ENCODE data around the gene ATG2A. TPM values are rescaled to one million over a fixed set of nuclear protein-coding genes. Genes with fewer than 3 reads are reported as not detected.

The ATG2A gene
- total RNA-seq, 1 donor from 2014 or later, result 21.4 TPM

- DNase-seq (ENCODE audit: low read depth) (no peak), FAIRE-seq (no peak)
- no peaks in the 10 kb centered on the region for H4K20me1 ChIP-seq (ENCODE audit: insufficient read depth, low read length)
- H3K4me1 ChIP-seq (ENCODE audit: insufficient read depth, low read length), result peaks cover 9% of the 10 kb centered on the region
- H3K4me1 Mint-ChIP-seq (ENCODE audit: low read depth, unreplicated experiment), result peaks cover 6% of the 10 kb centered on the region
- no peaks in the 10 kb centered on the region for H3K9me3 Mint-ChIP-seq (ENCODE audit: unreplicated experiment)
- H3K9me3 ChIP-seq (ENCODE audit: insufficient read depth, low read depth, low read length), result no peaks in the 10 kb centered on the region
- TF ChIP-seq EZH2 (IDR thresholded peaks at IDR 0.05; ENCODE audit: insufficient read depth, low read length) (no peak), CTCF (IDR thresholded peaks at IDR 0.05; ENCODE audit: insufficient read depth, low read depth, low read length) (no peak)
- H3K36me3 Mint-ChIP-seq (ENCODE audit: low read depth, unreplicated experiment), result peaks cover 15% of the 10 kb centered on the region
- no peaks in the 10 kb centered on the region for H3K27me3 Mint-ChIP-seq (ENCODE audit: low read depth, unreplicated experiment)
- no peak overlapping the region for H3K27ac ChIP-seq (ENCODE audit: low read depth, low read length)
- no peak overlapping the region for H3K4me3 Mint-ChIP-seq (ENCODE audit: unreplicated experiment)
- H2AFZ ChIP-seq (ENCODE audit: low read depth, low read length), result no peak overlapping the region
- no peaks in the 10 kb centered on the region for H3K27me3 ChIP-seq (ENCODE audit: insufficient read depth, low read length)
- H3K4me2 ChIP-seq (ENCODE audit: low read length), result no peak overlapping the region
- no peak overlapping the region for H3K27ac Mint-ChIP-seq (ENCODE audit: unreplicated experiment)
- H3K36me3 ChIP-seq (ENCODE audit: insufficient read depth, low read length), result peaks cover 2% of the 10 kb centered on the region
- H3K9ac ChIP-seq (ENCODE audit: low read length), result no peak overlapping the region
- H3K4me3 ChIP-seq (ENCODE audit: insufficient read depth, low read depth, low read length), result no peak overlapping the region
- peaks cover 18% of the 10 kb centered on the region for H3K79me2 ChIP-seq (ENCODE audit: insufficient read depth, low read length)
These were observed 5.3 kb downstream of the ATG2A start for GRCh38 chr11:64911689-64912088.

GRCh38 chr11:64911142-64911541 is 5.9 kb downstream of the ATG2A start:
- Mint-ChIP-seq H3K4me1 (ENCODE audit: low read depth, unreplicated experiment) (peaks cover 4% of the 10 kb centered on the region), H3K27me3 (ENCODE audit: low read depth, unreplicated experiment) (no peaks in the 10 kb centered on the region), H3K36me3 (ENCODE audit: low read depth, unreplicated experiment) (peaks cover 15% of the 10 kb centered on the region), H3K4me3 (ENCODE audit: unreplicated experiment) (no peak overlapping the region), H3K27ac (ENCODE audit: unreplicated experiment) (no peak overlapping the region), H3K9me3 (ENCODE audit: unreplicated experiment) (no peaks in the 10 kb centered on the region)
- Histone ChIP-seq H3K27ac (ENCODE audit: low read depth, low read length) (no peak overlapping the region), H3K4me2 (ENCODE audit: low read length) (no peak overlapping the region), H3K36me3 (ENCODE audit: insufficient read depth, low read length) (peaks cover 2% of the 10 kb centered on the region), H2AFZ (ENCODE audit: low read depth, low read length) (no peak overlapping the region), H4K20me1 (ENCODE audit: insufficient read depth, low read length) (no peaks in the 10 kb centered on the region), H3K4me1 (ENCODE audit: insufficient read depth, low read length) (peaks cover 6% of the 10 kb centered on the region), H3K27me3 (ENCODE audit: insufficient read depth, low read length) (no peaks in the 10 kb centered on the region), H3K9ac (ENCODE audit: low read length) (no peak overlapping the region), H3K9me3 (ENCODE audit: insufficient read depth, low read depth, low read length) (no peaks in the 10 kb centered on the region), H3K79me2 (ENCODE audit: insufficient read depth, low read length) (peaks cover 13% of the 10 kb centered on the region), H3K4me3 (ENCODE audit: insufficient read depth, low read depth, low read length) (no peak overlapping the region)
- FAIRE-seq, result no peak
- TF ChIP-seq CTCF (IDR thresholded peaks at IDR 0.05; ENCODE audit: insufficient read depth, low read depth, low read length) (no peak), EZH2 (IDR thresholded peaks at IDR 0.05; ENCODE audit: insufficient read depth, low read length) (no peak)
- DNase-seq (ENCODE audit: low read depth), result no peak

GRCh38 chr11:64910451-64911093 is 6.4 kb downstream of the ATG2A start:
- Mint-ChIP-seq H3K4me3 (ENCODE audit: unreplicated experiment) (no peak overlapping the region), H3K9me3 (ENCODE audit: unreplicated experiment) (no peaks in the 10 kb centered on the region), H3K4me1 (ENCODE audit: low read depth, unreplicated experiment) (no peaks in the 10 kb centered on the region), H3K27me3 (ENCODE audit: low read depth, unreplicated experiment) (no peaks in the 10 kb centered on the region), H3K36me3 (ENCODE audit: low read depth, unreplicated experiment) (peaks cover 15% of the 10 kb centered on the region), H3K27ac (ENCODE audit: unreplicated experiment) (no peak overlapping the region)
- H3K9me3 ChIP-seq (ENCODE audit: insufficient read depth, low read depth, low read length), result no peaks in the 10 kb centered on the region
- peaks cover 2% of the 10 kb centered on the region for H3K36me3 ChIP-seq (ENCODE audit: insufficient read depth, low read length)
- H3K4me1 ChIP-seq (ENCODE audit: insufficient read depth, low read length), result peaks cover under 1% of the 10 kb centered on the region
- no peak overlapping the region for H3K4me3 ChIP-seq (ENCODE audit: insufficient read depth, low read depth, low read length)
- H3K9ac ChIP-seq (ENCODE audit: low read length), result no peak overlapping the region
- DNase-seq (ENCODE audit: low read depth) (no peak), FAIRE-seq (no peak)
- no peaks in the 10 kb centered on the region for H3K27me3 ChIP-seq (ENCODE audit: insufficient read depth, low read length)
- H4K20me1 ChIP-seq (ENCODE audit: insufficient read depth, low read length), result no peaks in the 10 kb centered on the region
- H3K79me2 ChIP-seq (ENCODE audit: insufficient read depth, low read length), result peaks cover 7% of the 10 kb centered on the region
- no peak overlapping the region for H3K27ac ChIP-seq (ENCODE audit: low read depth, low read length)
- no peak overlapping the region for H3K4me2 ChIP-seq (ENCODE audit: low read length)
- no peak for TF ChIP-seq CTCF (IDR thresholded peaks at IDR 0.05; ENCODE audit: insufficient read depth, low read depth, low read length)
- H2AFZ ChIP-seq (ENCODE audit: low read depth, low read length), result no peak overlapping the region

Data from astrocyte (in vitro differentiated cells and primary cell).